Smooth muscle cell of the brain vasculature (primary cell): ENCODE measurements around the gene TMED10.
A peak's percentile ranks its signal among the peaks of the same experiment; 100 is the strongest.
"Not testable (repeated sequence)": the region's sequence is repeated elsewhere in the genome, so short reads cannot be mapped to it uniquely, and the experiment has no call there.

Experiments used
- DNase-seq: peaks from one replicate; pipeline ENCODE4 v3.0.0-alpha.2; 2012; ENCODE audit warnings: low read depth, low spot score

Gene TMED10

GRCh38 chr14:75158843-75159614 lies 17.4 kb downstream of the TMED10 start:
- no peak for DNase-seq

GRCh38 chr14:75156901-75157300 lies 19.5 kb downstream of the TMED10 start:
- no peak for DNase-seq

GRCh38 chr14:75156111-75156510 lies 20.3 kb downstream of the TMED10 start:
- DNase-seq = no peak

- no peak for DNase-seq
Measured at GRCh38 chr14:75155169-75155568, 21.2 kb downstream of the TMED10 start.

- no peak for DNase-seq
Measured at GRCh38 chr14:75153295-75153694, 23.1 kb downstream of the TMED10 start.

GRCh38 chr14:75151851-75152250 lies 24.6 kb downstream of the TMED10 start:
- DNase-seq = no peak

- DNase-seq = not testable (repeated sequence)
Measured at GRCh38 chr14:75150637-75151036, 25.8 kb downstream of the TMED10 start.

- no peak for DNase-seq
Measured at GRCh38 chr14:75150150-75150549, 26.3 kb downstream of the TMED10 start.

GRCh38 chr14:75147423-75148071 lies 28.9 kb downstream of the TMED10 start:
- DNase-seq = peak; percentile 76

GRCh38 chr14:75144944-75145343 lies 31.5 kb downstream of the TMED10 start:
- DNase-seq = no peak

- no peak for DNase-seq
Measured at GRCh38 chr14:75143761-75144527, 32.5 kb downstream of the TMED10 start.

- no peak for DNase-seq
Measured at GRCh38 chr14:75142494-75142893, 33.9 kb downstream of the TMED10 start.

GRCh38 chr14:75141967-75142366 lies 34.4 kb downstream of the TMED10 start:
- DNase-seq = no peak

GRCh38 chr14:75141062-75141461 lies 35.4 kb downstream of the TMED10 start:
- no peak for DNase-seq

- DNase-seq = no peak
Measured at GRCh38 chr14:75140620-75141019, 35.8 kb downstream of the TMED10 start.

GRCh38 chr14:75139185-75139584 lies 37.2 kb downstream of the TMED10 start:
- DNase-seq = no peak

- DNase-seq = no peak
Measured at GRCh38 chr14:75138492-75138891, 37.9 kb downstream of the TMED10 start.

- no peak for DNase-seq
Measured at GRCh38 chr14:75134644-75135043, 41.8 kb downstream of the TMED10 start.

GRCh38 chr14:75133597-75133996 lies 42.8 kb downstream of the TMED10 start:
- DNase-seq = no peak

GRCh38 chr14:75132382-75133086 lies 43.9 kb downstream of the TMED10 start:
- peak; percentile 55 for DNase-seq

GRCh38 chr14:75128596-75128990 lies 47.8 kb downstream of the TMED10 start:
- no peak for DNase-seq
